C4-2B (cell line): ENCODE results near the gene SHLD3.

Experiments used
- H3K27ac ChIP-seq: fragments of 450-650 bp; 2 replicates; pipeline ENCODE4 v1.5.1; 2017
- ZFX ChIP-seq: fragments of 450-650 bp; IDR thresholded peaks from 2 replicates; pipeline ENCODE4 v1.6.1; 2017
- TF ChIP-seq, protein P1 (sequence below): fragments of 450-650 bp; conservative IDR thresholded peaks from 2 replicates; pipeline ENCODE4 v1.5.1; 2017; ENCODE audit warnings: mild to moderate bottlenecking

Gene SHLD3

GRCh38 chr5:65623482-65623881 is 1.3 kb upstream of the SHLD3 start:
- TF ChIP-seq, protein P1, sequence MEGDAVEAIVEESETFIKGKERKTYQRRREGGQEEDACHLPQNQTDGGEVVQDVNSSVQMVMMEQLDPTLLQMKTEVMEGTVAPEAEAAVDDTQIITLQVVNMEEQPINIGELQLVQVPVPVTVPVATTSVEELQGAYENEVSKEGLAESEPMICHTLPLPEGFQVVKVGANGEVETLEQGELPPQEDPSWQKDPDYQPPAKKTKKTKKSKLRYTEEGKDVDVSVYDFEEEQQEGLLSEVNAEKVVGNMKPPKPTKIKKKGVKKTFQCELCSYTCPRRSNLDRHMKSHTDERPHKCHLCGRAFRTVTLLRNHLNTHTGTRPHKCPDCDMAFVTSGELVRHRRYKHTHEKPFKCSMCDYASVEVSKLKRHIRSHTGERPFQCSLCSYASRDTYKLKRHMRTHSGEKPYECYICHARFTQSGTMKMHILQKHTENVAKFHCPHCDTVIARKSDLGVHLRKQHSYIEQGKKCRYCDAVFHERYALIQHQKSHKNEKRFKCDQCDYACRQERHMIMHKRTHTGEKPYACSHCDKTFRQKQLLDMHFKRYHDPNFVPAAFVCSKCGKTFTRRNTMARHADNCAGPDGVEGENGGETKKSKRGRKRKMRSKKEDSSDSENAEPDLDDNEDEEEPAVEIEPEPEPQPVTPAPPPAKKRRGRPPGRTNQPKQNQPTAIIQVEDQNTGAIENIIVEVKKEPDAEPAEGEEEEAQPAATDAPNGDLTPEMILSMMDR: no peak
- TF ChIP-seq ZFX: no peak
- H3K27ac ChIP-seq: peak overlapping the region; percentile 88

GRCh38 chr5:65624025-65624570 is 729 bp upstream of the SHLD3 start, which contains the start of gene TRIM23:
Gene TRIM23 (minus strand): TSS chr5:65624333. CDS start chr5:65624274, 59 bp downstream.
- H3K27ac ChIP-seq: peak within 1 kb of the TSS; percentile 88
- TF ChIP-seq ZFX: peak; percentile 71; the same call in 1 of the 2 replicates
- TF ChIP-seq, protein P1: no peak

GRCh38 chr5:65625743-65626142 is 916 bp downstream of the SHLD3 start:
- H3K27ac ChIP-seq: no peak overlapping the region
- TF ChIP-seq ZFX: no peak
- TF ChIP-seq, protein P1: no peak

- TF ChIP-seq, protein P1: no peak
- no peak for TF ChIP-seq ZFX
- no peak overlapping the region for H3K27ac ChIP-seq
Measured at GRCh38 chr5:65630981-65631380, 6.2 kb downstream of the SHLD3 start.

- TF ChIP-seq, protein P1: no peak
- no peak for TF ChIP-seq ZFX
- H3K27ac ChIP-seq: no peak overlapping the region
Measured at GRCh38 chr5:65640240-65640639, 15.4 kb downstream of the SHLD3 start.

GRCh38 chr5:65646938-65647337 is 22.1 kb downstream of the SHLD3 start:
- no peak overlapping the region for H3K27ac ChIP-seq
- TF ChIP-seq, protein P1: no peak
- TF ChIP-seq ZFX: no peak

GRCh38 chr5:65647941-65648340 is 23.1 kb downstream of the SHLD3 start:
- TF ChIP-seq ZFX: no peak
- TF ChIP-seq, protein P1: no peak
- no peak overlapping the region for H3K27ac ChIP-seq
